ENCODE data around the gene ACY1.

DNA sequence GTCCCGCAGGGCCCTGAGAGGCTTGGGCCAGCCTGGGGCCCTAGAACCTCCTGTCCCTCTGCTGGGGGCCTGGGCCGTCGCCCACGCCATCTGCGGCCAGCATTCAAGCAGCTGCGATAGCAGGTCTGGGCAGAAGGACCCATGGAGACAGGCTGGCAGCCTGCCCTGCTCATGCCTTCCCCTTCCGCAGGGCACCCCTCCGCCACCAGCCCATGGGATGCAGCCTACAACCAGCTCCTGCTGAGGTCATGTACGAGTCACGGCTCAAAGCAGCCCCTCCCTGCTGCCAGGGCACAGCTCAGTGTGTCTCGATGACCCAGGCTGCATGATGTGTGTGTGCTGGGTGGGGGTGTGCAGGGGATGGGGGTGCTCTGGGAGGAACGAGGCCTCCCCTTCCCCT is 45.2 kb downstream of the ACY1 start:
- TF ChIP-seq, protein P1, sequence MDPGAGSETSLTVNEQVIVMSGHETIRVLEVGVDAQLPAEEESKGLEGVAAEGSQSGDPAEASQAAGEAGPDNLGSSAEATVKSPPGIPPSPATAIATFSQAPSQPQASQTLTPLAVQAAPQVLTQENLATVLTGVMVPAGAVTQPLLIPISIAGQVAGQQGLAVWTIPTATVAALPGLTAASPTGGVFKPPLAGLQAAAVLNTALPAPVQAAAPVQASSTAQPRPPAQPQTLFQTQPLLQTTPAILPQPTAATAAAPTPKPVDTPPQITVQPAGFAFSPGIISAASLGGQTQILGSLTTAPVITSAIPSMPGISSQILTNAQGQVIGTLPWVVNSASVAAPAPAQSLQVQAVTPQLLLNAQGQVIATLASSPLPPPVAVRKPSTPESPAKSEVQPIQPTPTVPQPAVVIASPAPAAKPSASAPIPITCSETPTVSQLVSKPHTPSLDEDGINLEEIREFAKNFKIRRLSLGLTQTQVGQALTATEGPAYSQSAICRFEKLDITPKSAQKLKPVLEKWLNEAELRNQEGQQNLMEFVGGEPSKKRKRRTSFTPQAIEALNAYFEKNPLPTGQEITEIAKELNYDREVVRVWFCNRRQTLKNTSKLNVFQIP (CRISPR knock-in tag; IDR thresholded peaks at IDR 0.05; ENCODE audit: borderline replicate concordance, low read depth): no peak
- no peak for TF ChIP-seq ZNF565 (CRISPR knock-in tag; conservative IDR thresholded peaks at IDR 0.05; ENCODE audit: low read depth)
